GM20000 (cell line): Measurements from ENCODE around the gene GULP1.

Source experiments
- DNase-seq: peaks from one replicate; pipeline ENCODE4 v3.0.0; 2012; ENCODE audit warnings: low spot score
- CTCF ChIP-seq: IDR thresholded peaks from 2 replicates; pipeline ENCODE4 v1.5.1; 2012; ENCODE audit warnings: mild to moderate bottlenecking, control low read depth; ENCODE audit errors: extremely low read depth, missing control alignments

The GULP1 gene

GRCh38 chr2:188477564-188478103 is 186.0 kb downstream of the GULP1 start:
- no peak for TF ChIP-seq CTCF
- no peak for DNase-seq

GRCh38 chr2:188478724-188479123 is 187.1 kb downstream of the GULP1 start:
- no peak for DNase-seq
- TF ChIP-seq CTCF: no peak

GRCh38 chr2:188481474-188481873 is 189.8 kb downstream of the GULP1 start:
- DNase-seq: no peak
- TF ChIP-seq CTCF: no peak

- no peak for DNase-seq
- TF ChIP-seq CTCF: no peak
Observed at GRCh38 chr2:188485496-188485895, 193.8 kb downstream of the GULP1 start.

DNA sequence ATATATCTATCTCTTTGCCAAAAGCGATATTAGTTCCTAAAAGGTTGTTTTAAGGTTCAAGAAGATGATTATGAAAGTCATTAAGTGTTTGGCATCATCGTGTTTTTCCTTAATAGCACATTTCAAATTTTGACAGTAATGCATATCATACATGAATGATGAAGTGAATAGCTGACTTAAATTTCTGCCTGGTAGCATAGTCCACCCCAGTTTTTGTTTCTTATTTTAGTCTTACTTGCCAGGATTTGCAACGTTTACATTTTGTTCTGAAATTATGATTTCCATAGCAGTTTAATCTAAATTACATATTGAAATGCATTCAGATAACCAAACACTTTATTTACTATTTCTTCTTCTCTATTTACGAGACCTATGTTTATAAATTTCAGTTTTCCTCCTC is 201.1 kb downstream of the GULP1 start:
- DNase-seq: no peak
- no peak for TF ChIP-seq CTCF

- no peak for DNase-seq
- TF ChIP-seq CTCF: no peak
Observed at GRCh38 chr2:188494906-188495305, 203.2 kb downstream of the GULP1 start.

- no peak for DNase-seq
- TF ChIP-seq CTCF: no peak
Observed at GRCh38 chr2:188495969-188496431, 204.3 kb downstream of the GULP1 start.

- TF ChIP-seq CTCF: no peak
- no peak for DNase-seq
Observed at GRCh38 chr2:188497726-188498125, 206.1 kb downstream of the GULP1 start.
